VCaP (cell line): ENCODE results near the gene SDHAF3.

Experiments used
- H3K27ac ChIP-seq: fragments of 450-650 bp; 2 replicates; pipeline ENCODE4 v1.5.1; 2017
- CTCF ChIP-seq: fragments of 450-650 bp; conservative IDR thresholded peaks from 2 replicates; pipeline ENCODE4 v1.5.1; 2017; ENCODE audit warnings: mild to moderate bottlenecking, moderate library complexity

The SDHAF3 gene

GRCh38 chr7:97200018-97200417 is 82.5 kb downstream of the SDHAF3 start:
- TF ChIP-seq CTCF = no peak

GRCh38 chr7:97203957-97204356 is 86.5 kb downstream of the SDHAF3 start:
- TF ChIP-seq CTCF = no peak

More at GRCh38 chr7:97200018-97200417, 82.5 kb downstream of the SDHAF3 start:
- H3K27ac ChIP-seq = no peak overlapping the region

GRCh38 chr7:97204821-97205220 is 87.3 kb downstream of the SDHAF3 start:
- no peak for TF ChIP-seq CTCF
- no peak overlapping the region for H3K27ac ChIP-seq

More at GRCh38 chr7:97203957-97204356, 86.5 kb downstream of the SDHAF3 start:
- H3K27ac ChIP-seq = no peak overlapping the region

GRCh38 chr7:97215556-97215955 is 98.1 kb downstream of the SDHAF3 start:
- no peak for TF ChIP-seq CTCF
- H3K27ac ChIP-seq = peak overlapping the region; percentile 64

GRCh38 chr7:97218767-97219166 is 101.3 kb downstream of the SDHAF3 start:
- TF ChIP-seq CTCF = no peak
- no peak overlapping the region for H3K27ac ChIP-seq

GRCh38 chr7:97219237-97219636 is 101.7 kb downstream of the SDHAF3 start:
- no peak for TF ChIP-seq CTCF
- no peak overlapping the region for H3K27ac ChIP-seq

GRCh38 chr7:97224316-97224715 is 106.8 kb downstream of the SDHAF3 start:
- no peak overlapping the region for H3K27ac ChIP-seq
- TF ChIP-seq CTCF = no peak

- no peak overlapping the region for H3K27ac ChIP-seq
- TF ChIP-seq CTCF = no peak
Measured at GRCh38 chr7:97226541-97226940, 109.0 kb downstream of the SDHAF3 start.
